Keratinocyte (primary cell): Measurements from ENCODE around the gene LRBA.

Experiments
- EZH2 ChIP-seq: IDR thresholded peaks from one replicate; pipeline ENCODE4 v1.6.1; 2012; ENCODE audit warnings: inconsistent platforms, mild to moderate bottlenecking, low read length, moderate library complexity
- TF ChIP-seq, protein P1 (sequence below), 3 experiments: IDR thresholded peaks in 1 of 3; conservative IDR thresholded peaks in 1 of 3; optimal IDR thresholded peaks in 1 of 3; 2 replicates in 2 of 3; 3 replicates in 1 of 3; pipeline versions ENCODE3 to v1.5.1; 2011; ENCODE audit warnings: low read length in 3 of 3, mild to moderate bottlenecking in 3 of 3, moderate library complexity in 2 of 3, control low read depth in 1 of 3, inconsistent platforms in 1 of 3; ENCODE audit not compliant: insufficient read depth in 2 of 3; ENCODE audit errors: extremely low read depth in 1 of 3

DNA sequence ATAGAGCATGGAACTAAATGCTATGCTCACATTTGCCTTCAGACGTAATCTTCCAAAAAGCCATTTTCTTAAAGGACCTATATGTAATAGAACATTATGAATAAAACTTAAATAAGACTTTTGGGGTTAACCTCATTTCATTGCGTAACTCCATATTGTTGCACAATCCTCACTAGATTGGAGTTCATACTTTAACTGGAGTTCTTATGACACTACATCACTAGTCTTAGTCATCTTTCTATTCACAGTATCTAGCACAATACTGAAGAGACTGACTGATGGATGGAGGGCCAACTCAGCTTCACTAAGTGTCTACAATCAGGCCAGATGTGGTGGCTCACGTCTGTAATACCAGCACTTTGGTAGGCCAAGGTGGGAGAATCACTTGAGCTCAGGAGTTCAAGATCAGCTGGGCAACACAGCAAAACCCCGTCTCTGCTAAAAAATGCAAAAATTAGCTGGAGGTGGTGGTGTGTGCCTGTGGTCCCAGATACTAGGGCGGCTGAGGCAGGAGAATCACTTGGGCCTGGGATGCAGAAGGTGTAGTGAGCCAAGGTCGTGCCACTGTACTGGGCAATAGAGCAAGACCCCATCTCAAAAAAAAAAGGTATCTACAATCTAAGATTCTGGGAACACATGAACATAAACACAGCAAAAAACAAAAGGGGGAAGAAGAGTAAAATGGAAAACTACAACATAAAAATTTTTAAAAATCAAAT is 513.9 kb downstream of the LRBA start:
- TF ChIP-seq, protein P1, sequence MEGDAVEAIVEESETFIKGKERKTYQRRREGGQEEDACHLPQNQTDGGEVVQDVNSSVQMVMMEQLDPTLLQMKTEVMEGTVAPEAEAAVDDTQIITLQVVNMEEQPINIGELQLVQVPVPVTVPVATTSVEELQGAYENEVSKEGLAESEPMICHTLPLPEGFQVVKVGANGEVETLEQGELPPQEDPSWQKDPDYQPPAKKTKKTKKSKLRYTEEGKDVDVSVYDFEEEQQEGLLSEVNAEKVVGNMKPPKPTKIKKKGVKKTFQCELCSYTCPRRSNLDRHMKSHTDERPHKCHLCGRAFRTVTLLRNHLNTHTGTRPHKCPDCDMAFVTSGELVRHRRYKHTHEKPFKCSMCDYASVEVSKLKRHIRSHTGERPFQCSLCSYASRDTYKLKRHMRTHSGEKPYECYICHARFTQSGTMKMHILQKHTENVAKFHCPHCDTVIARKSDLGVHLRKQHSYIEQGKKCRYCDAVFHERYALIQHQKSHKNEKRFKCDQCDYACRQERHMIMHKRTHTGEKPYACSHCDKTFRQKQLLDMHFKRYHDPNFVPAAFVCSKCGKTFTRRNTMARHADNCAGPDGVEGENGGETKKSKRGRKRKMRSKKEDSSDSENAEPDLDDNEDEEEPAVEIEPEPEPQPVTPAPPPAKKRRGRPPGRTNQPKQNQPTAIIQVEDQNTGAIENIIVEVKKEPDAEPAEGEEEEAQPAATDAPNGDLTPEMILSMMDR (optimal IDR thresholded peaks at IDR 0.05 in 1 of 3, IDR thresholded peaks at IDR 0.05 in 1 of 3, conservative IDR thresholded peaks at IDR 0.05 in 1 of 3; ENCODE audit: extremely low read depth in 1 of 3, insufficient read depth in 2 of 3, low read length in 3 of 3): no peak
- TF ChIP-seq EZH2: no peak
